PC-3 (cell line): ENCODE results near the gene WNT3. TPM values are rescaled to one million over a fixed set of nuclear protein-coding genes. Genes with fewer than 3 reads are reported as not detected.
A peak's percentile ranks its signal among the peaks of the same experiment; 100 is the strongest.

Source experiments
- ATAC-seq: fragments of 200-7000 bp; cut with Tn5 transposase; 2 replicates; pipeline ENCODE4 v1.9.1; 2020; ENCODE audit warnings: mild to moderate bottlenecking, moderate library complexity
- BruUV-seq: library from RNA; stranded (reverse); fragments of 400-500 nt; replicated peaks from 2 replicates; lab custom pipeline; 2021; lab: Mats Ljungman, UMichigan
- CTCF ChIA-PET: fragments of 300-600 bp; sonication (Branson Sonifier 250); formaldehyde crosslinking; loops from one replicate; lab custom pipeline; 2022; ENCODE audit warnings: antibody characterized with exemption; lab: Charles Lee
- POLR2A ChIA-PET: fragments of 300-600 bp; sonication (Branson Sonifier 250); formaldehyde crosslinking; loops from one replicate; lab custom pipeline; 2022; ENCODE audit warnings: antibody characterized with exemption; ENCODE audit not compliant: unreplicated experiment; lab: Charles Lee
- DNase-seq: peaks from one replicate; pipeline ENCODE4 v3.0.0-alpha.2; 2015
- H2AFZ ChIP-seq: fragments of 300-600 bp; sonication (generic); 2 replicates; pipeline ENCODE4 v1.6.0; 2016; ENCODE audit warnings: antibody characterized with exemption, low read length
- H3F3A ChIP-seq: fragments of 300-600 bp; sonication (generic); one replicate; pipeline ENCODE4 v1.6.0; 2017; ENCODE audit warnings: antibody characterized with exemption, low read length, control low read depth, mild to moderate bottlenecking; ENCODE audit not compliant: unreplicated experiment
- H3K27ac ChIP-seq: fragments of 300-600 bp; sonication (generic); 2 replicates; pipeline ENCODE4 v1.5.1; 2016; ENCODE audit warnings: mild to moderate bottlenecking, low read length
- H3K27me3 ChIP-seq: fragments of 300-600 bp; sonication (generic); 2 replicates; pipeline ENCODE4 v1.6.1; 2016; ENCODE audit warnings: low read length, mixed read lengths
- H3K36me3 ChIP-seq: fragments of 300-600 bp; sonication (generic); 2 replicates; pipeline ENCODE4 v1.6.1; 2016; ENCODE audit warnings: low read depth, mixed run types, low read length, mixed read lengths
- H3K4me1 ChIP-seq: fragments of 300-600 bp; sonication (generic); 2 replicates; pipeline ENCODE4 v1.5.1; 2016; ENCODE audit warnings: low read length; ENCODE audit not compliant: insufficient read depth
- H3K4me2 ChIP-seq: fragments of 300-600 bp; sonication (generic); 2 replicates; pipeline ENCODE4 v1.6.0; 2016; ENCODE audit warnings: low read length
- H3K4me3 ChIP-seq: fragments of 300-600 bp; sonication (generic); 2 replicates; pipeline ENCODE4 v1.5.1; 2016; ENCODE audit warnings: mild to moderate bottlenecking, low read length, mixed read lengths
- H3K79me2 ChIP-seq: fragments of 300-600 bp; sonication (generic); 2 replicates; pipeline ENCODE4 v1.6.1; 2017; ENCODE audit warnings: low read length, mixed read lengths
- H3K9ac ChIP-seq: fragments of 300-600 bp; sonication (generic); 2 replicates; pipeline ENCODE4 v1.6.0; 2016; ENCODE audit warnings: mild to moderate bottlenecking, low read length
- H3K9me2 ChIP-seq: fragments of 300-600 bp; sonication (generic); replicated peaks from 2 replicates; pipeline ENCODE4 v1.6.1; 2016; ENCODE audit warnings: mixed run types, low read length, mixed read lengths
- H3K9me3 ChIP-seq: fragments of 300-600 bp; sonication (generic); 2 replicates; pipeline ENCODE4 v1.6.1; 2016; ENCODE audit warnings: low read length, mixed read lengths
- H4K20me1 ChIP-seq: fragments of 300-600 bp; sonication (generic); 2 replicates; pipeline ENCODE4 v1.6.1; 2016; ENCODE audit warnings: low read length, mixed read lengths
- CTCF ChIP-seq: fragments of 300-600 bp; sonication (generic); conservative IDR thresholded peaks from 2 replicates; pipeline ENCODE4 v1.5.1; 2017; ENCODE audit warnings: antibody characterized with exemption, low read depth, mild to moderate bottlenecking, low read length
- EZH2 ChIP-seq: fragments of 300-600 bp; sonication (generic); IDR thresholded peaks from one replicate; pipeline ENCODE4 v1.6.1; 2017; ENCODE audit warnings: antibody characterized with exemption, mild to moderate bottlenecking, low read length; ENCODE audit not compliant: unreplicated experiment
- EZH2phosphoT487 ChIP-seq: fragments of 300-600 bp; sonication (generic); IDR thresholded peaks from 2 replicates; pipeline ENCODE4 v1.6.1; 2018; ENCODE audit warnings: mild to moderate bottlenecking, antibody characterized with exemption, low read length, borderline replicate concordance
- intact Hi-C: fragments of 100-400 bp; cut with micrococcal nuclease; formaldehyde crosslinking; loops from 2 replicates; pipeline ENCODE4 v1.9.0; 2023
- total RNA-seq: library from RNA; depleted of rRNA; stranded (reverse); fragments of >200 nt; gene quantifications from 2 replicates; pipeline ENCODE4 v1.2.3, GENCODE V29; 2014

The WNT3 gene
- total RNA-seq, 1 experiment from 2014 or later = 4.9 TPM

DNA sequence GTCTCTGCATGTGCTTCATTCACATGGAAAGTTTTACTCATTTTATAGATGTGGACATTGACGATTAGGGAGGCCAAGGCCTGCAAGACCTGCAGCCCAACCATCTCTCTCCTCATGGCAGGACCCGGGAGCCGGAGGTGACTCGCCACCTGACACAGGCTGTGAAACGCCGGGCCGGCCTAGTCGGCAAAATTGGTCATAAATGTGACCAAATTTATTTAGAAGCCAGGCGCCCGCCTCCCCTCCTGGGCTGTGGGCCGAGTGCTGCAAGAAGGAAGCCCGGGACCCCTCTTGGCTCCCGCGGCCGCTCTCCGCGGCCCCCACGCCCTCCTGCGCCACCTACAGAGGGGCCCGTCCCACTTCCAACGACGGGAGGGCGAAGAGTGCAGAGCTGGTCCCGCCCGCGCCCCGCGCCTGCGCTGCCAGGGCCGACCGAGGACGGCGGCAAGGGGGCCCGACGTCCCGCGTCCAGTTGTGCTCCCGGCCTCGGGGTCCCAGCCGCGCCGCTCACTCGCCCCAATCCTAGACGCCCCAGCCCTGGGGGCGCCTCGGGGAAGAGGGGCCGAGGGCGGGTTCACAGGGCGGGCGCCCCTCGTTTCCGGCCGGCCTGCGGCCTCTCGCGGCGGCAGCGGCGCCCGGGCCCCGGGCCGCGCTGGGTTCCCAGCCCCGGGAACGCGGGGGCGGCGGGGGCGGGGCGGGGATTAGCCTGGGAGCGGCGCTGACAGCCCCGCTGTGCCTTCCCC is 47.5 kb downstream of the WNT3 start:
- DNase-seq (peak; percentile 84), ATAC-seq (peak; percentile 56)
- H3K36me3 ChIP-seq = no peaks in the 10 kb centered on the region
- H3K79me2 ChIP-seq = no peaks in the 10 kb centered on the region
- CTCF ChIA-PET = no interaction called here
- H3K9ac ChIP-seq = peak overlapping the region; percentile 65
- peak overlapping the region; percentile 82 for H3K4me2 ChIP-seq
- POLR2A ChIA-PET = no interaction called here
- peak overlapping the region; percentile 71; the same call in 1 of the 2 replicates for H2AFZ ChIP-seq
- no peaks in the 10 kb centered on the region for H3K27me3 ChIP-seq
- peak overlapping the region; percentile 79 for H3K27ac ChIP-seq
- H3K9me2 ChIP-seq = no peaks in the 10 kb centered on the region
- H3F3A ChIP-seq = no peaks in the 10 kb centered on the region
- H3K9me3 ChIP-seq = no peaks in the 10 kb centered on the region
- TF ChIP-seq EZH2phosphoT487 (no peak), CTCF (no peak), EZH2 (no peak)
- intact Hi-C loops = no loop called here
- no peaks in the 10 kb centered on the region for H4K20me1 ChIP-seq
- peaks cover 27% of the 10 kb centered on the region for H3K4me1 ChIP-seq
- H3K4me3 ChIP-seq = peak overlapping the region; percentile 56; the same call in 1 of the 2 replicates
- no TSS peak for BruUV-seq

DNA sequence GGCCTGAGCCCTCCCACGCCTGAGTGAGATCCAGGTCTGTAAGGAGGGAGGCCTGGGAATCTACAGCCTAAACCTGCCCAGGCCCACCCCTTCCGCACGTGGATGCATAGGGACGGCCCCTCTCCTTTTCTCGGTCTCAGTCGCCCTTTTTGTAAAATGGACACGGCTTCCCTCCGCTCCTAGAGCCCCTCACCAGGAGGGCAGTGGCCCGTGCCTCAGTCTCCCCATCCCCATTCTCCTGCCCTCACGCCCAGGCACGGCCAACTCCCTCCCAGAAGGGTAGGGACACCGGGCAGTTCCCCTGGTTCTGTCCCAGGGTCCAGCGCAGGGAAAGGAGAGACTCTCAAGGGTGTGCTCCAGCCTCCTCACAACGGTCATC is 48.1 kb downstream of the WNT3 start:
- TSS peak; percentile 68 for BruUV-seq
- no peak for ATAC-seq
- Histone ChIP-seq H4K20me1 (no peaks in the 10 kb centered on the region), H3K4me2 (peak overlapping the region; percentile 82), H3K27ac (peak overlapping the region; percentile 79), H3K4me1 (peaks cover 32% of the 10 kb centered on the region), H3K9ac (peak overlapping the region; percentile 24; the same call in 1 of the 2 replicates), H3K9me3 (no peaks in the 10 kb centered on the region), H3K27me3 (no peaks in the 10 kb centered on the region), H2AFZ (peak overlapping the region; percentile 71; the same call in 1 of the 2 replicates), H3K79me2 (no peaks in the 10 kb centered on the region), H3F3A (no peaks in the 10 kb centered on the region), H3K4me3 (no peak overlapping the region), H3K9me2 (no peaks in the 10 kb centered on the region), H3K36me3 (no peaks in the 10 kb centered on the region)
- intact Hi-C loops = no loop called here
- DNase-seq = no peak
- ChIA-PET CTCF (no interaction called here), POLR2A (no interaction called here)
- TF ChIP-seq CTCF (no peak), EZH2 (no peak), EZH2phosphoT487 (no peak)
